GM19238 (cell line): ENCODE measurements around the gene GPR162.

Experiments
- DNase-seq: peaks from one replicate; pipeline ENCODE4 v3.0.0; 2011; ENCODE audit warnings: low spot score; ENCODE audit not compliant: insufficient read length

GPR162 gene

GRCh38 chr12:6787309-6787708 lies 34.3 kb upstream of the GPR162 start:
- DNase-seq, result no peak

GRCh38 chr12:6788972-6789924 lies 32.4 kb upstream of the GPR162 start, which contains the start of gene CD4:
Gene CD4, plus strand, starts transcription at chr12:6789528. Its CDS starts 10,611 bp downstream, at chr12:6800139.
- DNase-seq, result no peak

DNA sequence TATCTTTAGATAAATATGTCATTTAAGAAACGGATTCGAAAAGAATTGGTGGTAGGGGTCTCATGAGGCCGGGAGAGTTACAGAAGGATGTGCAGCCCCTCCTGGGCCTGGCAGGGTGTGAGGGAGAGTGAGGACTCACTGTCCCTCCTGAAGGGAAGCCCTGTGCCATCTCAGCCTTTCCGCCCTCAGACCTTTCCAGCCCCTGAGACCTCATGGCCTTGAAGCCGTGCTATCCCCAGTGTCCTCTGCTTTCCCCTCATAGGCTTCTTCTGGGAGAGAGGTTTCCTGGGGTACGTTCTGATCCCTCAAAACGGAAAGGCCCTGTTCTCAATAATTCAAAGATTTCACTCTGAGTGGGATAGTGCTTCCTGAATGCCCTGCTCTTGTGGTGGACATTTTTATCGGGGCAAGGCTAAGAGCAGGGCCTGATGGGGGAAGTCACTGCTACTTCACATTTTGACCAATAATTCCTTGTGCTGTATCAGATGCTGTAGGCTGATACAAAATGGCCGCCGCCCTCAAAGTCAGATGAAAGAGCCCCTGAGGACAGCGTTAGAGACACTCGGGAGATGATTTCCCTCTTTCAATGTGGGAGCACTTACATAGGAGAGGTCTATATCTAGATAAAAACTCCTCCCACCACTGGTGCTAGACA lies 31.0 kb upstream of the GPR162 start:
- DNase-seq, result no peak

DNA sequence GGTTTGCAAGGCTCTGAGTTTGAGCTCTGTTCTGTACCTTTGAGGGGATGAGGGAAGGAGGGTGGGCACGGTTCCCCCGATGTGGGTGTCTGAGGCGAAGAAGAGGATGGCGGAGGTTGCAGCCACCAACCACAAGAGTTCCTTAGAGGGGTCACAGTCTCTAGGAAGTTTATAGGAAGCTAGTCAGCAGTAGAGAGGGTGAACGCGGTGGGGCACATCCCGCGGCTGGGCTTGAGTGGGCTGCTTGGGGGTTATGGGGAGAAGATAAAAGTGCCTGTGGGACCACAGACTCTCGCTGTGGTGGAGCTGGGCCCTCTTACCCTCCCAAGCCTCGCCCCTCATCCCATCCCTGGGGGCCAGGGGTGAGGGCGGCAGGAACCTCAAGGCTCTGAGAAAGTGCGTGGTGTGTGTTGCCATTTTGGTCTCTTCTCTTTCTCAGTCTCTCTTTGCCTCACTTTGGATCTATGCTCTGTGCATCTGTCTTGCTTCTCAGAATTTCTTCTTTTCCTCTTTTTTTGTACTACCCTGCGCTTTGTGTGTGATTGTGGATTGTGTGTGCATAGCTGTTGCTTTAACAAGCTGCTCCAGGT lies 29.6 kb upstream of the GPR162 start:
- no peak for DNase-seq

DNA sequence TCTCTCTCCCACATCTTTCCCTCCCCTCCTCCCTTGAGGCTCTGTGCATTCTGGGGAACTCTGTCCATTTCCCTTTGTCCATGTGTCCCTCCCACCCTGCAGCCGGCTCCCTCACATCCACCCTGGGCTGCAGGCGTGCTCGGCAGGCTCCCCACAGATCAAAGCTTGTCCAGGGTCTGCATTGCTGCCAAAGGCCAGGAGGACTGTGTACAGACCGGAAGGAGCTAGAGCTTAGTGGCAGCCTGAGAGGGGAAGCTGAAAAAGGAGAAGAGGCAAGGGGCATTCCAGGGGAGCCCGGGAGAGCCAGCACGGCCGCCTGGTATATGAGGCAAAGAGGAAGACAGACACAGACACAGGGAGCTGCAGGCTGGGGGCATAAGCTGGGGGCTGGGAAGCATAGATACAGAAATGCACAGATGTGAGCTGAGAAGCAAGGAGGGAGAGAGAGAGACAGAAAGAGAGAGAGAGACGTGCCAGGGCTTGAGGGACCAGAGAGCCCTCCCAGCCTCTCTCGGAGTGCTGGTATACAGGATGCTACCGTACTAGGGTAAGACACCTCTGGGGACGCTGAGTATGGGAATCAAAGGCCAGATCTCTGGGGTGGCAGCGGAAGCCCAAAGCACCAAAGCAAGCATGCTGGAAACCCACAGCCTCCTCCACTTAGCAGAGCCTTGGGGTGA lies 29.0 kb upstream of the GPR162 start:
- no peak for DNase-seq

GRCh38 chr12:6795088-6795487 lies 26.5 kb upstream of the GPR162 start:
- no peak for DNase-seq

GRCh38 chr12:6796576-6796975 lies 25.0 kb upstream of the GPR162 start:
- no peak for DNase-seq

DNA sequence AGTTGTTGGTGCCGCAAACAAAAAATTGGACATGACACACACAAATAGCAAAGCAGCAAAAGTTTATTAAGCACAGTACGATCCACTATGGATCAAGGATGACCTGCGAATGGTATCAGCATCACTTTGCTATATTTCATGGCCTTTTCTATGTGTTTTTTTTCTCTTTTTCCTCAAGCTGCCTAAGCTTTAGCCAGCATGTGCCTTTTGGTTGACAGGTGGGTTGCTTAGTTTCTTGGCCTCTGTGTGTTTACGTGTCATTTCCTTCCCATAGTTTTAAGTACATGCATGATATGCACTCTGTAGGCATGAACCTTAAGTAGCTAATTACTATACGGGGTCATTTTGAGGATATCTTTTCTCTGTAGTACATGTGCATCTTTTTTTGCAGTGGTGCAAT lies 22.5 kb upstream of the GPR162 start:
- DNase-seq, result no peak

GRCh38 chr12:6807170-6807569 lies 14.5 kb upstream of the GPR162 start:
- no peak for DNase-seq

GRCh38 chr12:6809056-6809455 lies 12.6 kb upstream of the GPR162 start:
- no peak for DNase-seq

- DNase-seq, result no peak
Measured at GRCh38 chr12:6810758-6811157, 10.9 kb upstream of the GPR162 start.

DNA sequence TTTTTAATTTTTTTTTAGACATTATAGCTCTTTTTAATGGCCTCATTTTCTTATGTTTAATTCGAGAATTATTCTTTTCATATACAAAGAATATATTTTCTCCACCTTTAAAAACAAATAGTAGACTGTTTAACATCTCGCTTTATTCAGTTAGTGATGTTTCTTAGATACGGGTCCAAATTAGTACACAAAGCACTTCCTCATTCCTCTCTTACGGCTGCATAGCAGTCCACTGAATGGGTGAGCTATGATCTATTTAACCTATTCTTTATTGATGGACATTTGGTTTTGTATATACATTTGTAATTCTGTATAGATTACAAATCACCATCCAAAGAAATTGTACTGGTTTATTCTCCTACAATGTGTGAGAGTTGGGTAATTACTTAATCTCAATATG lies 8.3 kb upstream of the GPR162 start:
- no peak for DNase-seq

- no peak for DNase-seq
Measured at GRCh38 chr12:6816598-6816997, 5.0 kb upstream of the GPR162 start.

- no peak for DNase-seq
Measured at GRCh38 chr12:6817098-6817497, 4.5 kb upstream of the GPR162 start.

GRCh38 chr12:6817662-6818157 lies 3.9 kb upstream of the GPR162 start:
- no peak for DNase-seq

- no peak for DNase-seq
Measured at GRCh38 chr12:6818222-6818621, 3.4 kb upstream of the GPR162 start.

DNA sequence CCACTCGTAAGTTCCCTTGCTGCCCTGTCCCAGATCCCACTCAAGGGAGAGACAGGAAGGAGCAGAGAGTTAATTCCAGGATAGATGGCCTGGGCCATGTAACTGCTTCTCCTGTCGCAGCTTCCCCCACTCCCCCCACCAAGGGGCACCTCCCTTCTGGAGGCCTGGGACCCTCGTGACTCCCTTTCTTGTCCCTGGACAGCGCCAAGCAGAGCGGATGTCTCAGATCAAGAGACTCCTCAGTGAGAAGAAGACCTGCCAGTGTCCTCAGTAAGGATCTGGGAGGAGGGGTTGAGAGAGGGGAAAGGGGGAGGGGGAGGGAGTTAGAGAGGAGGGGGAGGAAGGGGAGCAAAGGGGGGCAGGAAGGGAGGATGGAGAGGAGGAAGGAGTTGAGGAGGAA lies 3.0 kb upstream of the GPR162 start:
- no peak for DNase-seq

GRCh38 chr12:6819106-6820030 lies 2.3 kb upstream of the GPR162 start:
- DNase-seq, result no peak

- no peak for DNase-seq
Measured at GRCh38 chr12:6820166-6820565, 1.5 kb upstream of the GPR162 start.

- no peak for DNase-seq
Measured at GRCh38 chr12:6822426-6823135, 960 bp downstream of the GPR162 start.
